HL-60 (cell line): Measurements from ENCODE around the gene CNTN5.
"Not testable (repeated sequence)": the region's sequence is repeated elsewhere in the genome, so short reads cannot be mapped to it uniquely, and the experiment has no call there.

ENCODE experiments used
- DNase-seq, 2 experiments: peaks; one replicate each; pipeline ENCODE4 v3.0.0-alpha.2; 2010 to 2020; ENCODE audit warnings: low read depth in 1 of 2, low spot score in 1 of 2
- H3K27ac ChIP-seq: fragments of 250-450 bp; sonication (Bioruptor Pico); replicated peaks from 2 replicates; pipeline ENCODE4 v1.5.1; 2020; ENCODE audit warnings: mild to moderate bottlenecking, moderate library complexity
- H3K27me3 ChIP-seq: fragments of 250-450 bp; sonication (Bioruptor Pico); 2 replicates; pipeline ENCODE4 v1.5.1; 2021; ENCODE audit warnings: mild to moderate bottlenecking, moderate library complexity; ENCODE audit not compliant: insufficient read depth, poor library complexity, severe bottlenecking
- H3K4me3 ChIP-seq: replicated peaks from 2 replicates; pipeline ENCODE4 v1.5.1; 2011; ENCODE audit warnings: mild to moderate bottlenecking, control low read depth, low read length; ENCODE audit not compliant: insufficient read depth
- CTCF ChIP-seq: IDR thresholded peaks from one replicate; pipeline ENCODE4 v1.5.1; 2011; ENCODE audit warnings: low read length, control low read depth, inconsistent platforms; ENCODE audit not compliant: insufficient read depth
- GABPA ChIP-seq: IDR thresholded peaks from 2 replicates; pipeline ENCODE4 v1.6.1; 2012; ENCODE audit warnings: low read depth
- POLR2AphosphoS5 ChIP-seq: IDR thresholded peaks from 2 replicates; pipeline ENCODE4 v1.6.1; 2012; ENCODE audit warnings: low read depth
- REST ChIP-seq: IDR thresholded peaks from 2 replicates; pipeline ENCODE4 v1.6.1; 2012; ENCODE audit warnings: low read depth; ENCODE audit not compliant: insufficient replicate concordance
- SPI1 ChIP-seq: IDR thresholded peaks from 2 replicates; pipeline ENCODE4 v1.6.1; 2012; ENCODE audit warnings: low read depth, mild to moderate bottlenecking, borderline replicate concordance

Gene CNTN5

GRCh38 chr11:99814738-99815137 lies 794.0 kb downstream of the CNTN5 start:
- no peak for TF ChIP-seq REST
- Histone ChIP-seq H3K27me3 (no peaks in the 10 kb centered on the region), H3K4me3 (no peak overlapping the region), H3K27ac (no peak overlapping the region)
- no peak for DNase-seq

- Histone ChIP-seq H3K27ac (no peak overlapping the region), H3K27me3 (no peaks in the 10 kb centered on the region), H3K4me3 (no peak overlapping the region)
- TF ChIP-seq REST (no peak), CTCF (no peak), GABPA (no peak), SPI1 (no peak), POLR2AphosphoS5 (no peak)
- DNase-seq, result no peak
Measured at GRCh38 chr11:99818991-99819390, 798.2 kb downstream of the CNTN5 start.

- DNase-seq, result no peak
- no peaks in the 10 kb centered on the region for H3K27me3 ChIP-seq
- TF ChIP-seq SPI1, result no peak
- TF ChIP-seq GABPA, result no peak
- no peak for TF ChIP-seq CTCF
- TF ChIP-seq REST, result no peak
- no peak for TF ChIP-seq POLR2AphosphoS5
- H3K27ac ChIP-seq, result no peak overlapping the region
- no peak overlapping the region for H3K4me3 ChIP-seq
Measured at GRCh38 chr11:99822846-99823565, 802.3 kb downstream of the CNTN5 start.

- H3K27ac ChIP-seq, DNase-seq, H3K27me3 ChIP-seq, H3K4me3 ChIP-seq: not testable (repeated sequence)
Measured at GRCh38 chr11:99836739-99837138, 816.0 kb downstream of the CNTN5 start.
